ENCODE measurements around the gene NYNRIN. TPM values are rescaled to one million over a fixed set of nuclear protein-coding genes. Genes with fewer than 3 reads are reported as not detected.
"Not testable (repeated sequence)": the region's sequence is repeated elsewhere in the genome, so short reads cannot be mapped to it uniquely, and the experiment has no call there.

NYNRIN gene
- total and polyA plus RNA-seq, 2 of the 8 experiments (the other 6 are each of a cell fraction or from before 2014, with no cell fraction given) = 15.2 to 18.3 TPM

- H3K27ac ChIP-seq (ENCODE audit: low read depth, low read length); H3K4me1 ChIP-seq (replicated peaks in 1 of 4; ENCODE audit: control insufficient read depth in 3 of 4, insufficient read depth in 4 of 4, low read length in 3 of 4); H3K4me3 ChIP-seq (ENCODE audit: extremely low read depth in 1 of 4, insufficient read depth in 2 of 4, low read depth in 3 of 4, low read length in 4 of 4); H4K8ac ChIP-seq (ENCODE audit: extremely low read depth, insufficient read depth, low read length); H3K23me2 ChIP-seq (ENCODE audit: low read depth, low read length); H3K9me3 ChIP-seq (ENCODE audit: insufficient read depth in 2 of 2, low read depth in 1 of 2, low read length in 1 of 2); H4K91ac ChIP-seq (replicated peaks; ENCODE audit: insufficient read length, low read length); H3K18ac ChIP-seq (ENCODE audit: extremely low read depth, low read length); H2BK120ac ChIP-seq (replicated peaks; ENCODE audit: low read depth, low read length); H2AK5ac ChIP-seq (ENCODE audit: low read depth, low read length); H2BK15ac ChIP-seq (ENCODE audit: low read length); H3K79me2 ChIP-seq (ENCODE audit: control insufficient read depth in 1 of 2, insufficient read depth in 2 of 2, low read length in 2 of 2); H3K79me1 ChIP-seq (ENCODE audit: low read depth, low read length); H4K20me1 ChIP-seq (replicated peaks in 1 of 2; ENCODE audit: control insufficient read depth in 1 of 2, insufficient read depth in 2 of 2, low read length in 2 of 2); H2BK20ac ChIP-seq (ENCODE audit: low read length); H3K9ac ChIP-seq (replicated peaks in 1 of 4; ENCODE audit: extremely low read depth in 1 of 4, low read depth in 3 of 4, low read length in 3 of 4); H4K5ac ChIP-seq (ENCODE audit: insufficient read length, low read depth, low read length); DNase-seq (ENCODE audit: low read depth in 1 of 2, low spot score in 2 of 2); POLR2A ChIA-PET (ENCODE audit: partially characterized antibody); H2BK12ac ChIP-seq (ENCODE audit: low read depth, low read length); H3K36me3 ChIP-seq (ENCODE audit: control insufficient read depth in 2 of 4, insufficient read depth in 4 of 4, low read length in 3 of 4); FAIRE-seq; H3K56ac ChIP-seq (replicated peaks; ENCODE audit: insufficient read length, low read depth, low read length); H3K4ac ChIP-seq (replicated peaks; ENCODE audit: insufficient read length, low read depth, low read length); H2AFZ ChIP-seq (ENCODE audit: low read length); H2BK5ac ChIP-seq (ENCODE audit: low read depth, low read length); H3K14ac ChIP-seq (ENCODE audit: insufficient read length); H3K4me2 ChIP-seq (ENCODE audit: insufficient read depth in 1 of 2, low read depth in 2 of 2, low read length in 2 of 2); H3K27me3 ChIP-seq (replicated peaks in 1 of 4; ENCODE audit: control insufficient read depth in 3 of 4, extremely low read depth in 1 of 4, insufficient read depth in 3 of 4, low read length in 3 of 4); H3K23ac ChIP-seq (ENCODE audit: insufficient read length): not testable (repeated sequence)
- CTCF ChIA-PET (ENCODE audit: partially characterized antibody) = interaction anchor here (0.7 kb wide), 1 partner anchor 118 kb away, joined by 3 read pairs; no protein-coding TSS in a partner anchor
- WGBS, 2 experiments (ENCODE audit: extremely low coverage in 1 of 2, insufficient coverage in 1 of 2, insufficient read length in 1 of 2, insufficient replicate concordance in 2 of 2, low coverage in 1 of 2, low lambda C conversion rate in 2 of 2, missing lambda C conversion rate in 1 of 2) = 69% methylated on average over 2 of the region's 2 CpGs; no CpG with 5 or more reads in 1 of the 2 experiments
Measured at GRCh38 chr14:24450828-24451227, 52.0 kb downstream of the NYNRIN start.

All from H1 (cell line).